Choroid plexus epithelial cell (primary cell): ENCODE data around the gene TMEM94.

ENCODE experiments used
- DNase-seq: peaks from one replicate; pipeline ENCODE4 v3.0.0-alpha.2; 2010; ENCODE audit warnings: low read depth
- H3K4me3 ChIP-seq: 2 replicates; pipeline ENCODE4 v1.5.1; 2011; ENCODE audit warnings: low read depth, mild to moderate bottlenecking, control low read depth, low read length, moderate library complexity
- CTCF ChIP-seq: conservative IDR thresholded peaks from 2 replicates; pipeline ENCODE4 v1.5.1; 2011; ENCODE audit warnings: low read depth, mild to moderate bottlenecking, control low read depth, inconsistent platforms, low read length, moderate library complexity

The TMEM94 gene

DNA sequence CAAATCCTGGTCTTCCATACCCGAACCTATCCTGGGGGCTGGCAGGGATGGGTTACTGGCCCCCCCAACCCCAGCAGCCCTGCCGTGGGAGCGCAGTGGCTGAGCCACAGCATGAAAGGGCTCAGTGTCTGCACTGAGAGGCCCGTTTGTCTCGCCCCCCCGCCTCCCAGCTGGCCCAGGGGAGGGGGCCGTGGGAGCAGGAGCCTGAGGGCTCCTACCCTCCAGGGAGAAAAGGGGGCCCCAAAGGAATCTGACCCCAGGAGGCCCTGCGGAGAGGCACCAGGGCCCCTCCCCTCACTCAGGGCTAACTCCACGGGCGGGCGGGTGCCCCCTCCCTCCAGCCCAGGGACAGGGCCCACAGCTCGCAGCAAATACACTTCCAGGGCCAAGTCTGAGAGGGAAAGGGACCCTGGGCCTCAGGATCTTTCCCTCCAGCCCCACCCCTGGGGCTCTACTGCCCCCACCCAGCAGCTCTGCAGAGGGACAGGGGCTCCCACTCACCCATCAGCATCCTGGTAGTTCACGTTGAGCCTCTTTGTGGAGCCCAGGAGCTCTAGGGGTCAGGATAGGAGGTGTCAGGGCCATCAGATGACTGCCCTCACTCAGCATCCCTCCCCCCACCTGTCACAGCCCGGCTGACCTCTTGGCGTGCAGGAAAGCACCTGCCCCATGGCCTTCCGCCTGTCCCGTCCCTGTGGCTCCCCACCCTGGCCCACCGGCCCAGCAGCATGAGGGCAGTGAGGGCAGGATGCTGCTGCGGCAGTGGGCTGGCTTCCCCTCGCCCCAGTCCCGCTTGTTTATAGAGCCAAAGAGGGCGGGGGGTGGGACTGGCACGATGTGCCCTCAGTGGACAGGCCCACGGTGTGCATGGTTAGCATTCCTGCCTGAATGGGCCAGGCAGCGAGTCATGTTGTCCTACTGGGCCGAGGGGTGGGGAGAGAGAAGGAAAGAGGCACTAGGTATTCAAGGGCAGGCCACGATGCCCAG lies 51.6 kb downstream of the TMEM94 start:
- H3K4me3 ChIP-seq: no peak overlapping the region
- no peak for TF ChIP-seq CTCF
- DNase-seq: no peak

DNA sequence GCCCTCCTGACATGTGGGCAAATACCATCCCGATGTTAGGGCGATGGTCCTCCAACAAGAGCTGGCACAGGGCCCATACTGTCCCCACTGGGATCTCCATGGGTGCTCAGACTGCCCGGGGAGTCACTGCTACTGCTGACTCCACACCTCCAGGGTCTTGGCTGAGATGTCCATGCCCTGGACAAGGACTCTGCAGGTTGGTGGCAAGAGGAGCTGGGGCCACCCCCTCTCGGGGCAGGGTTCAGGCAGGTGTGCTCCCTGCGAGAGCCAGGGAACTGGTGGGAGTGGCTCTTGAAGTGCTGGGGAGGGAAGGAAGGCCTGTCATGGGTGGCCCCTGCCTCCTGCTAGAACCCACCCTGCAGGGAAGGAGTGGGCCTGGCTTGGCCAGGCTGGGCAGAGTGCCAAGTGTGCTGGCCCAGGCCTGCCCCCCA lies 52.5 kb downstream of the TMEM94 start:
- no peak overlapping the region for H3K4me3 ChIP-seq
- TF ChIP-seq CTCF: no peak
- DNase-seq: no peak

DNA sequence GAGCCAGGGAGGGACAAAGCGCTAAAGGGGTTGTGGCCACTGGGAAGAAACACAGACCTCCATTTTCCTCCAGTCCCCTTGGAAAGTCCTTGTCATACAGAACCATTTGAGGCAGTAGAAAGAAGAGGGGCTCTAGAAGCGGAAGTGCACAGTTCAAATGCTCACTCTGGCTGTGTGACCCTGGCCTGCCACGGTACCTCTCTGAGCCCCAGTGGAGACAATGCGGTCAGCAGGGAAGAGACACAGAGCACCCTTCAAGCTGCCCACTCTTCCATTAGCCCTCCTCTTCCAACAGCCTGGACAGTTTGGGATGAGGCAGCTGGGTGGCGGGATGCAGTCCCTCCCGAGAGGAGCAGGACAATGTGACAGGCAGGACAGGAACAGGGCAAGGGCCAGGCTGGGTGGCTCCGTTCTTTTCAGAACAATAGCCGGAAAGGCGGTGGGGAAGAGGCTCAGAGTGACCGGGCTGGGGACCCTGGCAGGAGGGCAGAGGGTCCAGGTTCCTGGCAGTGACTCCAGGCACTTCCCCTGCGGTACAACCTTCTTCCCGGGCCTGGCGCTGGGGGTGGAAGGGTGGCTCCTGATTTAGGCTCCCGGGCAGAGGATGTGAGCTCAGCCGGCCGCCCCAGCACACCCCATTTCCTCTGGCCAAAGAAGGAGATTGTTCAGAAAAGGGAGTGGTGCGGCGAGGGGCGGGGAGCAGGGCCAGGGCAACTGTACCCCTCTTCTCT lies 53.3 kb downstream of the TMEM94 start:
- no peak overlapping the region for H3K4me3 ChIP-seq
- DNase-seq: no peak
- TF ChIP-seq CTCF: no peak

GRCh38 chr17:75511270-75511609 lies 54.8 kb downstream of the TMEM94 start:
- no peak for TF ChIP-seq CTCF
- H3K4me3 ChIP-seq: no peak overlapping the region
- DNase-seq: no peak

DNA sequence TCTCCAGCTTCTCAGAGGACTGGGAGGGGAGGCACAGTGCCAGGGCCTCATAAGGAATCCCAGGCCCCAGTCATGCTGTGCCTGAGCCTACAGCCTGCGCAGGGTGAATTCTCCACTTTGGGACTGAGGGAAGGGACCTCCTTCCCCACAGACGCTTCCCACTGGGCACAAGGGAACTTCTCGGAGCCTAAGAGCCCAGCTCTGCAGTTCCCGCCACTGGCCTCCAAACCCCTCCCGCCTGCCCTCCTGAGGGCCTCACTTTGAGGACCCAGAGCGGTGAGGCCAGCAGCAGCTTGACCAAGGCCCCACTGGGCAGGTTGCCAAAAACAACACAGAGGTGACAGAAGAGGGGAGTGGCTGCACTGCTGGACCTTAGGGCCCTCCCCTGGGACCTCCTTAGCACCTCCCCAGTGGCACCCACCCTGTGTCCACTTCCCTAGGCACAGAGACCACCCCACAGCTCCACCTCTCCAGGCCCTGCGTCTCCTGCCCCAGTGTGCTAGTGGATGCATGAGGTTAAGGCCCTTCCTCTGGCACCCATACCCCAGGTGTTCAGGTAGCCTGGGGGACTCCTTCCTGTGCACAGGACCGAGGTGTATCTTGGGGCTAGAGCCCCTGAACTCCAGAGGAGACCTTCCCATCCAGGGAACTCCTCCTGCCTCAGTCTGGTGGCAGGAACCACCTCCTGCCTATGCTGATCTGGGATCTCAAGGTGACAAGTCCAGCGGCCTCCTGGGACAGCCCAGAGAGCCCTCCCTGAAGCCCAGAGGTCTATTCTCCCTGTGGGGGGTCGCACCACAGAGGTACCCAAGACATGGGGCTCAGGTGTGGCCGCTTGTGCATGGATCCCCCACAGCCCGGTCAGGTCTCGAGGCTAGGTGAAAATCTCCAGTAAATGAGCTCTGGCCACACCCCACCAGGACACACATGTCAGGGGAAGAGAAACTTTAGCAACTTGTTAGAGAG lies 55.5 kb downstream of the TMEM94 start:
- DNase-seq: peak; percentile 22
- no peak for TF ChIP-seq CTCF
- no peak overlapping the region for H3K4me3 ChIP-seq

GRCh38 chr17:75512926-75513640 lies 56.6 kb downstream of the TMEM94 start:
- no peak for TF ChIP-seq CTCF
- peak; percentile 47 for DNase-seq
- no peak overlapping the region for H3K4me3 ChIP-seq
